IPS-NIHi7 (cell line): ENCODE measurements around the gene DACH1.

Source experiments
- DNase-seq: peaks from one replicate; pipeline ENCODE4 v3.0.0; 2012; ENCODE audit warnings: mixed read lengths; ENCODE audit errors: extremely low spot score

The DACH1 gene

GRCh38 chr13:71396149-71396548, 470.9 kb downstream of the DACH1 start:
- no peak for DNase-seq

- no peak for DNase-seq
Observed at GRCh38 chr13:71395053-71395452, 472.0 kb downstream of the DACH1 start.

DNA sequence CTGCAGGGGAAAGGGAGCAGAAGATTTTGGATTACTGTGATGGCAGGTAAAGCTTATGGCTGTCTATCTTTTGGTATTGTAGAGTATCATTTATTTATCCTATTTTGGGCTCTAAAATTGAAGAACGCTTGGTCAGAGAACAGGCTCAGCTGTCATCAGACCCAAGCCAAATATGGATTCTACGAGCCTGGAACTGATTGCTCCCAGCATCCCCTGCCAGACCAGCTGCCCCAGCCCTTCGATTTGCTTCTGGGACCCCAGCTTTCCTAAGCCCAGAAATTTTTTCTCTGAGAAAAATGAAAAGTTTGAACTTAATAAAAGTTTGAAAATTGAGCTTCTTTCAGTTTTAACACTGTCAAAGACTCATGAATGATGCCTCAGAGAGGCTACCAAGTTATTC, 472.8 kb downstream of the DACH1 start:
- DNase-seq, result no peak
